Inferior parietal cortex (tissue), 1 donor: ENCODE data around the gene ULK4.
A peak's percentile ranks its signal among the peaks of the same experiment; 100 is the strongest.
"Not testable (repeated sequence)": the region's sequence is repeated elsewhere in the genome, so short reads cannot be mapped to it uniquely, and the experiment has no call there.

ENCODE experiments used
- DNase-seq: peaks from one replicate; pipeline ENCODE4 v3.0.0-alpha.2; 2016; ENCODE audit errors: extremely low spot score

The ULK4 gene

DNA sequence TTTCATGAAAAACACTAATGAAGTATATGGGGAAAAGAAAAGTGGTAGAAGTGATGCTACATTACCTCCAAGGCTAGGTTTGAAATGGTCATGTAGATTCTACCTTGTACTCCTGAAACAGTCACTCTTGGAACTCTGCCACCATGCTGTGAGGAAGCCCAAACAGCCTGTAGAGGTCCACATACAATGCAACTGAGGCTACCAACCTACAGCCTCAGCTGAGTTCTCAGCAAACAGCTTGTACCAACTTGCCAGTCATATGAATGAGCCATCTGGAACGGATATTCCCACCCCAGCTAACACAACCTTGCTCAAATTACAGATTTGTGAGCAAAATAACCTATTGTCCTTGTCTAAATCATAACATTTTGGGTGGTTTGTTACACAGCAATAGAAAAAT lies 193.5 kb downstream of the ULK4 start:
- DNase-seq = no peak

DNA sequence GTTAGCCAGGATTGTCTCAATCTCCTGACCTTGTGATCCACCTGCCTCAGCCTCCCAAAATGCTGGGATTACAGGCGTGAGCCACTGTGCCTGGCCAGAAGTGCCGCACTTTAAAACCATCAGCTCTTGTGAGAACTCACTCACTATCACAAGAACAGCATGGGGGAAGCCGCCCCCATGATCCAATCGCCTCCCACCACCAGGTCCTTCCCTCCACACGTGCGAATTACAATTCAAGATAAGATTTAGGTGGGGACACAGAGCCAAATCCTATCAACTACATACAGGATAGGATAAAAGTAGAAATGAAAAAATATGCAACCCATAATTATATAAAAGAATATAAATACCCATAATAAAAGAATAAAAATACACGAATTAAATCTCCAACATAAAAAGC lies 199.0 kb downstream of the ULK4 start:
- not testable (repeated sequence) for DNase-seq

DNA sequence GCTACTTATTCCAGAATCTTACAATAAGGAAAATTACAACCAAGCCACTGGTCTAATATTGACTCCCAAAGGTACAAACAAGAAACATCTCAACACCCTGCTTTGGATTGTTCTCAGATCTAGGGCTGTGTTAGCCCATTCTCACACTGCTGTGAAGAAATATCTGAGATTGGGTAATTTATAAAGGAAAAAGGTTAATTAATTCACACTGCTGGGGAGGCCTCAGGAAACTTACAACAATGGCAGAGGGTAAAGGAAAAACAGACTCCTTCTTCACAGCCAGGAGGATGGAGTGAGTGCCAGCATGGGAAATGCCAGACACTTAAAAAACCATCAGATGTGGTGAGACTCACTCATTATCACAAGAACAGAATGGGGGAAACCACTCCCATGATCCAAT lies 208.3 kb downstream of the ULK4 start:
- no peak for DNase-seq

DNA sequence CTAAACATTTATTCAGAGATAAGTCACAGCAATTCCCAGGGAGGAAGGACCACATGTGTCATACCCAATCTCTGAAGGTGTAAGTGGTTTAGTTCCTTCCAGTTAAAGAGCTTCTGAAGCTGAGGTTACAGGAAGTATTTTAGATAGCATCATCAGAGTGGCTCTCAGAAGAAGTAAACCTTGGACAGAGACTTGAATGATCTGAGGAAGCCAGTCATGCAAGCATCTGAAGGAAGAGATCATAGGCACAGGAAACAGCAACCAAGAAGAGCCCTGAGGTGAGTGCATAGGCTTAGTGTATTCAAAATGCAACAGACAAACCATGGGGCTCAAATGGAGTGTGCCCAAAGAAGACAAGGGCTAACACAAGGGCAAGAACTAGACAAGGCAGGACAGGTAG lies 210.3 kb downstream of the ULK4 start:
- DNase-seq = no peak

DNA sequence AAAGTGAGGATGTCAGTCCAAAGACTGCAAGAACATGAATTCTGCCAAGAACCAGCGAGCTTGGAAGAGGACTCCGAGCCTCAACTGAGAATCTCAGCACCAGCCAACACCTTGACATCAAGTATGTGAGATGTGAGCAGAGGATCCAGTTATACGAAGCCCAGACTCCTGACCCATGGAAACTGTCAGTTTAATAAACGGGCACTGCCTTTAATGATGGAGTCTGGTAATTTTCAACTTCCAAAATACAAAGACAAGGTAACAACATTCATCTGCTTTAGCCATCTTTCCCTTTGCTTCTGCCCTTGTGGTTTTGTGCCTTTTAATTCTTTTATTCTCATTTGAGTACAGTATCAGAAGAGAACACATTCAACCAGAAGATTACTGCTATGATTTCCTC lies 211.9 kb downstream of the ULK4 start:
- DNase-seq = no peak

GRCh38 chr3:41746215-41746614 lies 215.7 kb downstream of the ULK4 start:
- no peak for DNase-seq

GRCh38 chr3:41742121-41742520 lies 219.8 kb downstream of the ULK4 start:
- no peak for DNase-seq

DNA sequence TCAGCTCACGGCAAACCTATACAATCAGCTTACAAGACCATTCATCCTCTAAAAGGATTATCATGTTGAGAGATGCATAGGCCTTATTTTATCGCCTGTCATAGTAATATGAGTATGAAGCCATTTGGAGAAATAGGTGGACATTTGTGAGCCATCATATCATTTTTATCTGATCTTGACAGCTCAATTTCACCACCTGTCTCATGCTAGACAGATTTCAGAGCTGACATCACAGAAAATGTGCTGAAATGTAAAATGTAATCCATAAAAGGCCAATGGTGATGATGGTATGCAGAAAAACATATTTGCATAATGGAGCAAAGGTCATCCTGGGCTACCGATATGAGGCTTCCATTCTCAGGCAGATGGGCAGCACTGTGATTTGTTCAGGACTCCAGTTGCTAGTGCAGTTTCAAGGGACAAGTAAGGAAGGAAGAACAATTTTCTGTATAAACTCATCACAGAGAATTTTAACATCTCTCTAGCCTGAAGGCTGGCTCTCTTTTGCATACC lies 221.5 kb downstream of the ULK4 start:
- no peak for DNase-seq

- DNase-seq = no peak
These were observed 235.0 kb downstream of the ULK4 start for GRCh38 chr3:41726891-41727290.

DNA sequence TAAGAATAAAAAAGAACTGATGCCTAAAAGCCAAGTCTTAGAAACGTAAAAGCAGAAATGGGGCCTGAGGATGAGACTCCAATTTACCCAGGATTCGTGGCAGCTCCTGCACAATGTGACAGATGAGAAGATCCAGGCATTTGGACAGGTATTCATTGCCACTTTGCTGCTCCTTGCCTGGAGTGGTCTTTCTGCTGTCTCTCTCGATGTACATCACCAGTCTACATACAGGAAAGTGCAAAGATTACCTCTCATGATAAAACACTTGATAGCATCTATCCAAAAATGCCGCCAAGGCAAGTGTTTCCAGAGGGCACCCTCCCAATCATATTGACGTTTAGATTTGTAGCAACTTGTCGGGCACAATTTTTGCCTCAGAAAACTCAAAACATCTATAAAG lies 244.3 kb downstream of the ULK4 start:
- DNase-seq = no peak

GRCh38 chr3:41716471-41716870 lies 245.4 kb downstream of the ULK4 start:
- DNase-seq = peak; percentile 15

GRCh38 chr3:41715376-41715775 lies 246.5 kb downstream of the ULK4 start:
- DNase-seq = no peak

DNA sequence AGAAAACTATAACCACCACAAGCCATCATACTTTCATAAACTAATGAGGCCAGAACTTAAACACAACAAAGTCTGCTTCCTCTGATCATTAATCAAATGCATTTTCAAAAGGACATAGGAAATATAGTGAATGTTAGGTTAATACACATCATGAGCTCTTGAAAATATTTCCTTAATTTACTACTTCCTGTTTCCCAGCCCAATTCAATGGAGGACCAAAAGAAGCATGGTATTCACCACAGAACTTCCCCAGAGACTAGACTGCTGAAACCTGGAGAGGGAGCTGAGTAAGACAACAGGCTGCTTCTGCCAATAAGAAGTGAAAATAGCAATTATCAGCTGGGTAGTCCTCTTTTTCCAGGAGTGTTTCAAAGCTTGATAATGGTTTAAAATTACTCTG lies 250.3 kb downstream of the ULK4 start:
- no peak for DNase-seq

DNA sequence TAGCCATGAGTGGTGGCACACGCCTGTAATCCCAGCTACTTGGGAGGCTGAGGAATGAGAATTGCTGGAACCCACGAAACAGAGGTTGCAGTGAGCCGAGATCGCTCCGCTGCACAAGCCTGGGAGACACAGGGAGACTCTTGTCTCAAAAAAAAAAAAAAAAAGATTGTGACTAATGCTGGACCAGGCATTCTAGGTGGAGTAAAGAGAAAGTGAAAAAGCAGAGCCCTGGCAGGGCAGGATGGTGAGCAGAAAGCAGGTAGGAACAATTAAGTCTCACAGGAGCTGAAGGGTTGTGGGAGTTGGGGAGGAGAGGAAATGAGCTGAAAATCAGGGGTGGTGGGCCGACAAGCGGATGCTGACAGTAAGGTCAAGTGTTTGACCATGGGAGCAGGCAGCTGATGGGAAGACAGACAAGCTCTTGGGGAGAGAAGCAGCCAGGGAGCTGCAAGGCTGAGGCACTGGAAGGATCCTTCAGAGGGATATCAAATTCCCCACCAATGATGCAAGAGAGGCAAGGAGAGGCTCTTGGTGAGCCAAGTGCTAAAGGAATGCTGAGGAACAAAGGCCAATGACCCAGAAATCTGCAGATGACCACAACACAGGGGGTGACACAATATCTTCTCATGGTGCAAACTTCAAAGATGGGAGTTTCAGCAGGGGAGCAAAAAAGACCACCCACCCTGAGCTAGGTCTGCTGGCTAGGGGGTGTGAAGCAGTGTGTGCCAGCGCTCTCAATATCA lies 251.1 kb downstream of the ULK4 start:
- no peak for DNase-seq

DNA sequence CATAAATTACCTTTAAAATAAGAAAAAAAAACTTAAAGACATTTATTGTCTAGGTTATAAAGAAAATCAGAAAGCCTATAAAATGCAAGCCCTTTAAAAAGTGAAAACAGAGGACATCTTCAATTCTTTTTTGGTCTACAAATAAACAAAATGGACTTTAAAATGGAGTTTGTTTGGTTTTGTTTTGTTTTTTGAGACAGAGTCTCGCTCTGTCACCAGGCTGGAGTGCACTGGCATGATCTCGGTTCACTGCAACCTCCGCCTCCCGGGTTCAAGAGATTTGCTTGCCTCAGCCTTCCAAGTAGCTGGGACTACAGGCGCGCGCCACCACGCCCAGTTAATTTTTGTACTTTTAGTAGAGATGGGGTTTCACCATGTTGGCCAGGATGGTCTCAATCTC lies 252.7 kb downstream of the ULK4 start:
- not testable (repeated sequence) for DNase-seq

DNA sequence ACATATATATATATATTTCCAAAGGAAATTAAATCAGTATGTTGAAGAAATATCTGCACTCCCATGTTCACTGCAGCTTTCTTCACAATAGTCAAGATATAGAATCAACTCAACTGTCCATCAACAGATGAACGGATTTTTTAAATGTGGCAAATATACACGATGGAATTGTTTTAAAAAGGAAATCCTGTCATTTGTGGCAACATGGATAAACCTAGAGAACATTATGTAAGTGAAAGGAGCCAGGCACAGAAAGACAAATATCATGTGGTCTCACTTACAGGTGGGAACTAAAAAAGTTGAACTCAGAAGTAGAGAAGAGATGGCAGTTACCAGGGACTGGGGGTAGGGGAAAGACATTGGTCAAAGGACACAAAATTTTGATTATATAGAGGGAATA lies 253.7 kb downstream of the ULK4 start:
- DNase-seq = no peak

GRCh38 chr3:41705893-41706292 lies 256.0 kb downstream of the ULK4 start:
- no peak for DNase-seq

DNA sequence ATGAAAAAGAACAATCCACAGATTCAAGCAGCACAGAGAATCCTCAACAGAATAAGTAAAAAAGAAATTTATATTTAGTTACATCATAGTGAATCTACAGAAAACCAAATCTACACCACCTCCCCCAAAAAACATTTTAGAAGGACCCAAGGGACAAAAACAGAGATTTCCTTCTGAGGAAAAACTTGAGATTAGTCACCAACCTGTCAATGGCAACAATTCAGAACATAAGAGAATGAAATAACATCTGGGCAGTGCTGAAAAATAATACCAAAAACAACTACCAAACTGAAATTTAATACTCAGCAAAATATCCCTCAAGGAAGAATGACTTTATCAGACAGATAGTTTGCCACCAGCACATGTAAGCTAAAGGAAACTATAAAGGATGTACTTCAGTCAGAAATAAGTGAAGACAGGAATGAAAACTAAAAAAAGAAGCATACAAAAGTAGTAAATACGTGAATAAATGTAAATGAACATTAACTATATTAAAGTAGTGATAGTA lies 260.7 kb downstream of the ULK4 start:
- no peak for DNase-seq

- no peak for DNase-seq
These were observed 261.7 kb downstream of the ULK4 start for GRCh38 chr3:41700155-41700554.

GRCh38 chr3:41698898-41699297 lies 263.0 kb downstream of the ULK4 start:
- DNase-seq = no peak

GRCh38 chr3:41697702-41698101 lies 264.2 kb downstream of the ULK4 start:
- DNase-seq = no peak

GRCh38 chr3:41695806-41696205 lies 266.1 kb downstream of the ULK4 start:
- not testable (repeated sequence) for DNase-seq

GRCh38 chr3:41693799-41694198 lies 268.1 kb downstream of the ULK4 start:
- DNase-seq = no peak
